UCSD-AML1 (cell line): ENCODE measurements around the gene PALLD.

Experiments
- DNase-seq: peaks from one replicate; lab custom pipeline; 2025; ENCODE audit not compliant: unreplicated experiment; lab: John Stamatoyannopoulos, UW

The PALLD gene

GRCh38 chr4:168524006-168524405 is 27.2 kb downstream of the PALLD start:
- DNase-seq: no peak

DNA sequence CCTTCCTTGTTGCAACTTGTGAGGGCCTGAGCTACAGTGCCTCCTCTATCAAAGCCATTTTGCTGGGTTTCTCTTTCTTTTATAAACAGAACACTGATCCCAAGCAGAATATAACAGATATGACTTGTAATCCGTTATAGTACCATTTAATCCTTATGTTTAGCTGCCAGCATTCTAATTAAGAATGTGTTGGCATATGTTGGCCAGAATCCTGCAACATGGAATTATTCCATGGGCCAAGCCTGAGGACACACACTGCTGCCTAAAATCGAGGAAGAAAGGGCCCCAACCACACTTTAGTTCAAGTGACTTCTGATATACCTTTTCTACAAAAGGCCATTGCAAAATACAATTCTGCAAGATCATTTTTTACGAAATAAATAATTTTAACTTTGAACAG is 28.0 kb downstream of the PALLD start:
- no peak for DNase-seq

DNA sequence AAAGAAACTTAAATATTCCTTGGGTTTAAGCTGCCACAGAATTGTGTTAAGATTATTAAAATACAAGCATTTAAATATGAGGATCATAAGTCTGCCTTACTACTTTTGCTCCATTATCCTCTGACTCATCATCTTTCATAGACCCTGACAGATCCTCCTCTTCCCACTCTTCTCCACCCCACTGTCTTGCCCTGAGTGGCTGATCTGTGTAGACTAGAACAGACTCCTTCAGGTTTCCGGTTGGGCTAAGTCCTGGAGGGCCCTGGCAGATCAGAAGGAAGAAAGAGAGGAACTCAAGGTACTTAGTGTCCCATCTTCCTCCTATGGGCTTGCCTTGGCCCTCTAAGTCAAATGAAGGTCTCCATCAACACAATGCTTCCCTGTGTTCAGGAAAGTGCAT is 30.7 kb downstream of the PALLD start:
- DNase-seq: no peak

GRCh38 chr4:168528131-168528949 is 31.5 kb downstream of the PALLD start:
- no peak for DNase-seq

- DNase-seq: no peak
These were observed 32.4 kb downstream of the PALLD start for GRCh38 chr4:168529257-168529656.

- DNase-seq: no peak
These were observed 34.5 kb downstream of the PALLD start for GRCh38 chr4:168531305-168531704.

GRCh38 chr4:168534535-168534934 is 37.7 kb downstream of the PALLD start:
- DNase-seq: no peak

GRCh38 chr4:168535689-168536088 is 38.8 kb downstream of the PALLD start:
- no peak for DNase-seq

- no peak for DNase-seq
These were observed 39.6 kb downstream of the PALLD start for GRCh38 chr4:168536448-168536847.

GRCh38 chr4:168537086-168537485 is 40.2 kb downstream of the PALLD start:
- DNase-seq: no peak

GRCh38 chr4:168537571-168537970 is 40.7 kb downstream of the PALLD start:
- DNase-seq: no peak

DNA sequence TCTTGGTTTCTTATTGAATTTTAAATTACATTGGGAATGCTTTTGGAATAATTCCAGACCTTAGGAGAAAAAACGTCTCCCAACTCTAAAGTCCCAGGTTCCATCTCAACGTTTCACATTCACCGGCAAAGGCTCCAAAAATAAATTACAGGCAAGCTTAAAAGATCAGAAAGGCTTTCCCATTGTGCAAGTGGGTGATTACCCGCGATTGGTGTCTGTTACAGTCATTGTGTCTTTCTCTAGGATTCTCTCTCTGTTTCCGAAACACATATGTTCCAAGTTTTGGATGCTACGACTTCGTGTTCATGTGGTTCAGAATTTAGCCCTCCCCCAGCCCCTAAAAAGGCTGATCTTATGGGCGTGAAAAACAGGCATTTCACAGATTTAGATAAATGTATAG is 41.8 kb downstream of the PALLD start:
- DNase-seq: no peak

DNA sequence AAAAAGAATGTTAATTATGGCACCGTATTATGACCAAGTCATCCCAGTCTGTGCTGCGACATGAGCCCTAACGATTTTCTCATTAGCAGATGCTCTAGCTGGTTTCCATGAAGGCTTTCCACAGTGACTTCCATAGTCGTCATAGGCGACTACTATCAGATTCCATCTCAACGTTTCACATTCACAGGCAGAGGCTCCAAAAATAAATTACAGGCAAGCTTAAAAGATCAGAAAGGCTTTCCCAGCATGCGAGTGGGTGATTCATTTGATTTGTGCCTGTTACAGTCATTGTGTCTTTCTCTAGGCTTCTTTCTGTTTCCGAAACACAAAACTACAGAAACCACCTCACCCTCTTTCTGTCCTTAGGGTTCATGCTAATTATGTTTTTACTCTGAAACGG is 43.2 kb downstream of the PALLD start:
- DNase-seq: no peak

DNA sequence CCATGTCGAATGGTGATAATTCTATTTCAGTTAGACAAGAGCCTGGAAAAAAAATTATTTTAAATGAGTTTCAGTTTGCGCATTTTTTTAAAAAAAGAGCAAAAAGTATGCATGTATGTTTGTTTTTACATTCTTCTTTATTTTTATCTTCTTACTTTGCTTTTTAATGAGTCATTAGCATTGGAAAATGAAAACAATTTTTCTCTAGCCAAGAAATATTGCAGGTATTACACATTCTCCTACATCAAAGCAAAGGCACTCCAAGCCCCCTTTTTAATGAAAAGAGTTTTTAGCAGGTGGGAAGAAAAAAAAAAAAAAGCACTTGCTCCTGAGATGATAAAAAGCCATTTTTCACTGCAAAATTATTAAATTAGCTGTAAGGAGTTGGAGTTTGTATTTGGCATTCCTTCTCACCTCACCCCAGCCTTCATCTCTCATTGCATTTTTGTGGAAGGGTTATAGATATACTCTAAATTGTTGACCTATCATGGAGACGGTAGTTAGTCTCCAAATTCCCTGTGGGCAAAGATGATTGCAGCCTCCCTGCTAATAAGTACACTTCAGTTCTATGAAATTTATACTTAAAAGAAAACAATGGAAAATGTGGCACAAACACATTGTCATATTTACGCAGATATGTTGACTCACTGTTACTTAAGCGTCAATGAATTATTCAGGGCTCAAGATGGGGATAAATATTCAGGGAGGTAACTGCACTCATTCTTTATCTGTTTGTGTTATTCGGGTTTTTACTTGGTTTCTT is 43.8 kb downstream of the PALLD start:
- no peak for DNase-seq

DNA sequence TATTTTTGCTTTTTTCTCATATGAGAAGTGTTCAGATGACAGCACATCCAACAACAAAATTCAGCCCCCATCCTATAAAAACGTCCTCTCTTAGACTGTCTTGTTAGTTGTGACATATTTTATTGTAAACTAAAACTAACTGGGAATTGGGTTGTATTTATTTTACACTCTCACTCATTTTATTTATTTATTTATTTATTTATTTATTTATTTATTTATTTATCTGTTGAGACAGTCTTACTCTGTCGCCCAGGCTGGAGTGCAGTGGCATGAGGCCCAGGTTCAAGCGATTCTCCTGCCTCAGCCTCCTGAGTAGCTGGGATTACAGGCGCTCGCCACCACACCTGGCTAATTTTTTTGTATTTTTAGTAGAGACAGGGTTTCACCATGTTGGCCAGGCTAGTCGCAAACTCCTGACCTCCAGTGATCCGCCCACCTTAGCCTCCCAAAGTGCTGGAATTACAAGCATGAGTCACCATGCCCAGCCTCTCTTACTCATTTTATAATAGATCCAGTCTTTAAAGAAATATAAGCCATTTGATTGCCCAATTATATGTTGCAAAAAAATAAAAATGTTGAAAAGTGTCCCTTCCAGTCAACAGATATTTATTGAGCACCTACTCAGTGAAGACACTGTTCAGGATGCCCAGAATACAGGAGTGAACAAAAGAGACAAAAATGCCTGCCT is 44.6 kb downstream of the PALLD start:
- DNase-seq: no peak

DNA sequence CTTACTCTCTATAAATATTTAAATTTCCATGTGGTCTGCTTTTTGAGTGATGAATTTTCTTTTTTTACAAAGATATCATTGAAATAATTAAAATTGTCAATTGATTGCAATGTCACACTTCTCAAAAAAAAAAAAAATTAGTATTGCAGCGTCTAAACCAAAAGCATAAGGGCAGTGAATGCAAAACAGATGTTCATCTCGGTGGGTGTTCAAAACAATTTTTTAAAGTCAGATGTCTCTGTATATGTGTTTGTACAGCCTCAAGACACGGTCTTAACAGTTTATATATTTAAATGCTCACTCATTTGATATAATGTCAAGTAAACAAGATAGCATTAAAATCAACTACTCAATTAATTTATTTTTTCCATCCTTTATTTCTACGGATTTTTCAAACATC is 52.3 kb downstream of the PALLD start:
- no peak for DNase-seq

DNA sequence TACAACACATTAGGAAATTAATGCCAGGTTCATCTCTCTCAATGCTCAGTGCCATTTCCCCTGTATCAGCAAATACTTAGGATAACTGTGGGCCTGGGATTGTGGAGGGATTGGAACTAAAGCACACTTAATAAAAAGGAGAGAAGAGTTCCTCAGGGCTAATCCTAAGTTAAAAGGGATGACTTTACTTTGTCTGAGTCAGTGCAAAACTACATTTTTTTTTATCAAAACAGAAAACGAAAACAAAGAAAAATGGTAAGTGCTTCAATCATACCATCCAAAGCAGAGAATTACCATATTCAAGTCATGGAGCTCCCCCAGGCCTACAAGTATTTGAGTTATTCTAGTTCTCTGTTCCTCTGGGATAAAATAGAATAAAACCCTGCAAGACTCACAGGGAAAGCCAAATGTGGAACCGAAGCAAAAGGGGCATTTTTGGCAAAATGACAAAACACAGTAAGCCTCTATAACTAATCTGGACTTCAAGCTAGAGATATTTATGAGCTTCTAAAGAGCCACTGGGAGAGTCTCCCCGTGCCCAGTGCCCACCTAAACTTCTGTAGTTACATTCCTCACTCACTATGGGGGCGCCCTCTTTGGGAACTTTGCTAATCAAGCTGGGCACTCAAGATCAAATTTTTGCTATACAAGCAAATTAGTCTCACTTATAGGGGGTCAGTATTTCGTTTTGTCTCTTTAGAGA is 53.4 kb downstream of the PALLD start:
- no peak for DNase-seq

GRCh38 chr4:168551211-168551610 is 54.4 kb downstream of the PALLD start:
- no peak for DNase-seq

DNA sequence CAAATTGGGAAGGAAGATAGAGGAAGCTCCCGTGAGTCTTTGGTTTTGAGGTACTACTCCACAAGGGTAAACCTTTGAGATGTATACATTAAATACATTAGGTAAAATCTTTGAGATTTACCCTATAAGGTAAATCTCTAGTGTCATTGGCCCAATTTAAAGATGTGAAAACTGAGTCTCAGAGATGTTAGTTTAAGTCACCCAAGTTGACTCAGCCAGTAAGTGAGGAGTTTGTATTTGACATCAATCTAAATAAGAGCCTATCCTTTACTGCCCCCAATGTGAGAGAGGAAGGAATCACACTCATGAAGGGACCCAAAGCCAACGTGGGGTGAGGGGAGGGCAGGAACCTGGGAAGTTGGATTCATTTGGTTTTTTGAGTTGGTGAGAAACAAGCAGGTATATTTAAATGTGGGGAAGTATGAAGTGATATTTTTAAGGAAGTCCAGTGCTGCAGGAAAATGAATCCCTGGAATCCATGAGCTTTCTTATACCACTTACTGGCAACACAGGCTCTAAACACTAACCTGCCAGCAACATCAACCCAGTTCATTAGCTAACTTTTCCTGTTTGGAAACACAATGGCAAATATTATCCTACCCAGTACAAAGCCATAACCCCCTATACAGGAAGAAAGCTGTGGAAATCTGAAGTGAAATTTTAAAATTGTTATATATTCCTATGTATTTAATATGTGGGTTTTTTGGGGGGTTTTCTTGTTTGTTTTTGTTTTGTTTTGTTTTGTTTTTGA is 55.3 kb downstream of the PALLD start:
- DNase-seq: no peak

DNA sequence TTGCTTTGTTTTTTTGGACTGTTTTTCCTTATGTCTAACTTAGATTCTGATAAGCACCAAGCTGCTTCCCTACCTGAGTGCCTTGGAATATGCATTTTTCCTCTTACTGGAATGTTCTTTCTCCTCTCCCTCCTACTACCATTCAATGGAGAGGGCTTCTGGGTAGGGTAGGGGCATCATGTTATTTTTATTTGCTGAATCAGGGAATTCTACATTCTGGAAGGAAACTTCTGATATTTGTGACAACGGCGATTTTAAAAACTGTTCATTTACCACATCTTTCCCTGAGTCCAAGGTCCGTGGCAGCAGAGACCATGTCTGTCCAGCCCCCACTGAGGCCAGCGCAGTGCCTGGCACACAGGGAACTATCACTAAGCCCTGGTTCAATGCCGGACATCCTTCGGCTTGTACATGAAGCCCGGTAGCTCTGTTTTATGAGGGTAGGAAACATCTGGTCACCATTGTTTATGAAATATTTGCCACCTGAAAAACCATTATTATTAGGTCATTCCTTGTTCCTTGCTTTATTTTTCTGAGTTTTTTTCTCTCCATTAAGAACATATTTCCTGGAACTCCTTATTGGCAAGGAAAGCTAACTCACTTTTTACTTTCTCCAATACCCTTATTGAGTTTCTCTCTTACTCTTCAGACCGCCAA is 57.0 kb downstream of the PALLD start:
- no peak for DNase-seq
